Panc1 (cell line): ENCODE measurements around the gene ALG1.
"Not testable (repeated sequence)": the region's sequence is repeated elsewhere in the genome, so short reads cannot be mapped to it uniquely, and the experiment has no call there.

Experiments used
- CTCF ChIP-seq: fragments of 450-650 bp; IDR thresholded peaks from 2 replicates; pipeline ENCODE4 v1.5.1; 2017; ENCODE audit warnings: mild to moderate bottlenecking
- POLR2AphosphoS5 ChIP-seq: IDR thresholded peaks from 2 replicates; pipeline ENCODE4 v1.6.1; 2012; ENCODE audit warnings: mild to moderate bottlenecking, low read depth, low read length, moderate library complexity
- SIN3A ChIP-seq: IDR thresholded peaks from 2 replicates; pipeline ENCODE4 v1.6.1; 2012; ENCODE audit warnings: low read depth, mild to moderate bottlenecking, low read length, moderate library complexity, borderline replicate concordance; ENCODE audit not compliant: insufficient read depth

DNA sequence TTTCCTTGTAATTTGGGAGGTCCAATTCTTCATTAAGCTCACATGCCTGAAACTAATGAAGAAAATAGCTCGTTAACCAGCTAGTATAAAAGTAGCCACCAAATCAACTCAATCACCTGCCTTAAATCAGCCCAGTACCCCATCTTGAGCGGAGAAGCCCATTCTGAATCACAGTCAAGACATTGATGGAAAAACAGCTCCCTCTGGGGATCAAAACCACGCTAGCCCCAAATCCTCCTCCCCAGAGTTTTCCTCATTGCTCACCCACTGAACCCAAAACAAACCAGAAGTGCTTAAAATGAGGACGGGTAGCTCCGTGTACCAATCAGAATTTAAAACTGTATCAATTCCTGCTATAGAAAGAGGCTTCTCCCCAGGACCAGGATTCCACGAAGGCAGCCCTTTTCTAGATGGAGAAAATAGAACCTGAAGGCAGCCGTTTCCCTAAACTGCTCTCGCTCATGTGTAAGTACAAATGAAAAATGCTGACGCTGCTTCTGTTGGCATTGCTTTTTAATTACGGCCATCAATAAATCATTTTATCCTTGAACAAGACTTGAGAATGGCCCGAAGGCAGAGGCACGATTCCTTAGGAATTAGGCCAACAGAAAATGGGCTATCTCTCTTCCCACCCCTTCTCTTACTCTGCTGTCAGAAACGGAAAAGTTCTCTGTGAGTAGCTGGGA is 61.4 kb downstream of the ALG1 start:
- TF ChIP-seq CTCF, POLR2AphosphoS5, SIN3A: not testable (repeated sequence)
